Suppressor macrophage (primary cell): ENCODE data around the gene CEACAM18.

ENCODE experiments used
- DNase-seq, 4 experiments: peaks; one replicate each; pipeline ENCODE4 v3.0.0-alpha.2; 2020 to 2022

The CEACAM18 gene

GRCh38 chr19:51531349-51532315, 53.3 kb downstream of the CEACAM18 start, which contains the start of gene SIGLEC6:
SIGLEC6 (minus strand) TSS chr19:51531670; CDS start chr19:51531648, 22 bp downstream.
- peak; percentile 94 to 97 (median 96) for DNase-seq

- DNase-seq = no peak
These were observed 57.2 kb downstream of the CEACAM18 start for GRCh38 chr19:51535535-51535934.

GRCh38 chr19:51539821-51540366, 61.6 kb downstream of the CEACAM18 start:
- no peak for DNase-seq
